Endothelial cell of umbilical vein (primary cell): ENCODE measurements around the gene NUTF2.

ENCODE experiments used
- CTCF ChIP-seq, 2 donors: IDR thresholded peaks; 1 replicate in 1 of 2; 2 replicates in 1 of 2; pipeline ENCODE4 v1.5.1; 2011; ENCODE audit warnings: low read length in 2 of 2, mild to moderate bottlenecking in 2 of 2, moderate library complexity in 2 of 2, control low read depth in 1 of 2, inconsistent platforms in 1 of 2, low read depth in 1 of 2; ENCODE audit not compliant: insufficient read depth in 1 of 2; ENCODE audit errors: extremely low read depth in 1 of 2
- EZH2 ChIP-seq: IDR thresholded peaks from 2 replicates; pipeline ENCODE4 v1.6.1; 2012; ENCODE audit warnings: borderline replicate concordance, low read depth, mild to moderate bottlenecking, moderate library complexity, low read length, inconsistent platforms; ENCODE audit not compliant: severe bottlenecking
- MAX ChIP-seq: IDR thresholded peaks from 2 replicates; pipeline ENCODE4 v1.6.1; 2011; ENCODE audit not compliant: insufficient read depth, insufficient read length

- no peak for TF ChIP-seq MAX
- no peak for TF ChIP-seq CTCF (IDR thresholded peaks at IDR 0.05; ENCODE audit: extremely low read depth in 1 of 2, insufficient read depth in 1 of 2, low read depth in 1 of 2, low read length in 2 of 2)
- TF ChIP-seq EZH2 = no peak
Measured at GRCh38 chr16:67857547-67858233, 11.0 kb downstream of the NUTF2 start.
